22Rv1 (cell line): ENCODE measurements around the gene FHIT.

Experiments
- CTCF ChIP-seq: fragments of 450-650 bp; IDR thresholded peaks from 2 replicates; pipeline ENCODE4 v1.5.1; 2017; ENCODE audit warnings: mild to moderate bottlenecking
- ZFX ChIP-seq: fragments of 450-650 bp; IDR thresholded peaks from 2 replicates; pipeline ENCODE4 v1.6.1; 2017; ENCODE audit warnings: antibody characterized with exemption, borderline replicate concordance

DNA sequence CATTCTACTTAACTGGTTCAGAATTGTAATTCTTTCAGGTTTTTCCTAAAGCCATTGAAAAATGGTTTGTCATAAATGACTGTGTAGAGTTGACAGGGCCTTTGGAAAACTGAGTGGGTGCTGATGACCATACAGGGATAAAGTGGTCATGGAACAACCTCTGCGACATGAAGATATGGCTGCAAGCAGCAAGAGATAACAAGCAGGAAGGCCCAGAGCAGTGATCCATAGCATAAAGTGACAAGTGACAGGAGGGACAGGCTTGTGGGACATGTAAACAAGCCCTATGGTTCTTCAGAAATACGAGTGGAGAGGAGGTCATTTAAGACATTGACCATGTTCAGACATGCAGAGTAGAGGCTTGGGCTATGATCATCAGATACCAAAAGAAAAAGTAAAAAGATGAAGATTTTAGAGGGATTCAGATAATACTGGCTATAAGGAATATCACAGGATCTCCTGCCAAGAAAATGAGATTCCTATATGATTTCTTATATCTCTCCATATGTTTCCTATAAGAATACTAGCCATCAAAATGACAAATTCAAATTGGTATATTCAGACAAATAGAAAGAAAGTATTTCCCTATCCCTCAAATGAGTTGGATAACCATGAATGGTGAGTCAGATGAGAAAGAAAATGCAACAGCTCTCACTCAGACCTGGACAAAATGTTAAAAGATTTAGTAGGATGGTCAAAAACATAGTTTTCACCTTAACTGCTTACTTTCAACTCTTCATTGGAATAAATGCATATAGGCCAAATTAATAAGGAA is 1373.8 kb downstream of the FHIT start:
- TF ChIP-seq CTCF, result no peak
- TF ChIP-seq ZFX, result no peak
